ENCODE measurements around the gene TUBAL3.

The TUBAL3 gene

GRCh38 chr10:5373891-5374611 is 30.6 kb downstream of the TUBAL3 start:
- DNase-seq, result no peak

- no peak for DNase-seq
Observed at GRCh38 chr10:5373307-5373706, 31.3 kb downstream of the TUBAL3 start.

GRCh38 chr10:5370493-5371352 is 33.9 kb downstream of the TUBAL3 start:
- DNase-seq, result no peak

DNA sequence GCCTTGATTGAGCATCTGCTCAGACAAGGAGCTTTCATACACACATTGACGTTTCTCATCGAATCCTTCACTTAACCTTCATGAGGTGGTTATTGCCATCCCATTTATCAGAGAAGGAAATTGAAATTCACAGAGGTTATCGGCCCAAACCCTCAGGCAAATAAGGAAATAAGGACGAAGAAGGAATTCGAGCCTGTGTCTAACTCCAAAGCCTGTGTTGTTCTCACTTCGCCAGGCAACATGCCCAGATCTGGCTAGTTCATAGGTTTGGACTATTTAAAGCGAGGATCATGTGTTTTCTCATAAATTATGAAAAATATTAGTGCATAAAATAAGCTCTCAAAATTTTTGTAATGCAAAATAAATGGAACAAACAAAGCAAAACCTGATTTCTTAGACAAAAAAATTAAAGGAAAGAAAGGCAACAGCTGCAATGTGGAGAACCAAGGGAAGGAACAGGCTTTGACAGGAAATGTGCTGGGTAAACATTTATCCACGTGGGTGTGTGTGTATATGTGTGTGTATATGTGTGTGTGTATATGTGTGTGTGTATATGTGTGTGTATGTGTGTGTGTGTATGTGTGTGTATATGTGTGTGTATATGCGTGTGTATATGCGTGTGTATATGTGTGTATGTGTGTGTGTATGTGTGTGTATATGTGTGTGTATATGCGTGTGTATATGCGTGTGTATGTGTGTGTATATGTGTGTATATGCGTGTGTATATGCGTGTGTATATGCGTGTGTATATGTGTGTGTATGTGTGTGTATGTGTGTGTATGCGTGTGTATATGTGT is 35.1 kb downstream of the TUBAL3 start:
- no peak for DNase-seq

- no peak for DNase-seq
Observed at GRCh38 chr10:5365928-5366327, 38.7 kb downstream of the TUBAL3 start.

DNA sequence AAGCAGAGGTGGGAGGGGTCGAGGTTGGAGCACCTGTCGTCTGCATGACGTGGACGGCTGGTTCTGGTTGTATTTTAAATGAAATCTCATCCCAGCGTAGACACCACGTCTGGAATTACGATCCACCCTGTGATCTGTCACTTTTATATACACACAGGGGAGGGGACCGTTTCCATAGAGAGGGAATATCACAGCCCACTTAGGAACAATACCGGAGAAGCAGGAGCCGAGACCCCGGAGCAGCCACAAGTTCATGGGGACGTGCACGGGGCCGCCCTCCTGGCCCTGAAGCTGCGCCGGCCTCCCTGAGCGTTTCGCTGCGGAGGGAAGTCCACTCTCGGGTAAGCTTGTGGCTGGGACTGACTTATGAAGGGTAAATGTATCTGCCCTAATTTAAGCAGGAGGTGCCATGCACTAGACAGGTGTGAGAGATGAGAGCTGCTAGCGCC is 39.7 kb downstream of the TUBAL3 start, which contains the start of gene UCN3:
Gene UCN3 (plus strand): TSS at position 77 of the 449 bp plus-strand sequence. CDS start 8,755 bp downstream, outside the sequence.
- DNase-seq, result no peak

- DNase-seq, result no peak
Observed at GRCh38 chr10:5364374-5364773, 40.3 kb downstream of the TUBAL3 start.

DNA sequence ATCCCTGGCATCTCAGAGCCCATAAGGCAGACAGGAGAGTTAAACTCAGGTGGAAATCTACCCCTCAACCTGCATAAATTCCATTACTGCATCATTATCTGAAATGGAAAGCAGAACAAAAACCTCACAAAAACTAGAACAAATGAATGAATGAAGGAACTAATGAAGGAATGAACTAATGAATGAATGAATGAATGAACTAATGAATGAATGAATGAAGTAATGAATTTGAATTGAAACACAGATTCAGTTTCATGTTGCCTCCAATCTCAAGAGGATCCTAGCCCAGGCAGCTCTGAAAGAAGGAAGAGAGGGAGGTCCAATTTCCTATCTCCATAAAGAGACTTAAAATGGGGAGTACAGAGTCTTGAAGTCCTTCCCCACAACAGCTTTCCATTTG is 41.8 kb downstream of the TUBAL3 start:
- DNase-seq, result no peak

DNA sequence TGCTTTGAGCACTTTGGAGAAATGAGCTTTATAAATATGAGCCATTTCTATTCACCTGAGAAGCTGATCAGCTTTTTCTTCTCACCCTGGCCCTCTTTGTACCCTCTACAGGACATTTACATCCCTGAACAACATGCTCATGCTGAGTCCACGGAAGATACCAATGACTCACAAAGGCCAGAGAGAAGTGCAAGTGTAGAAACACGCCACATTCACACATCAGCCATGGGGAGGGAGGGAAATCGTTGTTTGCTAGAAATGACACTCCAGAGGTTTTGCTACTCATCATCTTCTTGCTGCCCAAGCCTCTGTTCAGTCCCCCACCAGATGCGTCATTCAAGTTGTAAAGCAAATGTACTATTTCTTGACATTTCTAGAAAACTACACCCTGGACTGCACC is 42.7 kb downstream of the TUBAL3 start:
- no peak for DNase-seq

DNA sequence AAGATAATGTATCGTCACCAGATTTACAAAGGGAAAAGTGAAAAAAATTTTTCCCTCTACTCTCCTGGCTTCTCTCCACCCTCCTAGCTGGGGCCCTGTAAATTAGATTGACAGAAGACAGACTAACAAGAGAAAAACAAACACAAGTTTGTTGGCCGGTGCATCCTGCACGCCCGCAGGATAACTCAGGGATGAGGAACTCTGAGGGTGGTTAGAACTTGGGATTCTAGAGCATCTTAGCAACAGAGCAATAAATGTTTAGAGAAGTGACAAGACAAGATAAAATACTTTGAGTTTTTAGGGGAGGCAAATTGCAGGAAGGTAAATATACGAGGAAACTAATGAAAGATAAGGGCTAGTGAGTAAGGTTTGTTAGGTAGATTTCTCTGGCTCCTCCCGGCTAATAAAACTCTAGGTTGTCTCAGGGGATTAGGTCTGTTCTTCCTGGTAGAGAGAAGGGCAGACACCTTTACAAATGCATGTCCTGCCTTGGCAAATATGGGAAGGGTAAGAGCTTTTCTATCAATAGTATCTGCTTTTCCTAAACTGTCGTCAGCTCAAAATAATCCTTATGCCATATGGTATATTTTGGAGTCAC is 44.2 kb downstream of the TUBAL3 start:
- no peak for DNase-seq

GRCh38 chr10:5356302-5356763 is 48.3 kb downstream of the TUBAL3 start:
- no peak for DNase-seq

GRCh38 chr10:5355594-5356301 is 48.9 kb downstream of the TUBAL3 start:
- no peak for DNase-seq

DNA sequence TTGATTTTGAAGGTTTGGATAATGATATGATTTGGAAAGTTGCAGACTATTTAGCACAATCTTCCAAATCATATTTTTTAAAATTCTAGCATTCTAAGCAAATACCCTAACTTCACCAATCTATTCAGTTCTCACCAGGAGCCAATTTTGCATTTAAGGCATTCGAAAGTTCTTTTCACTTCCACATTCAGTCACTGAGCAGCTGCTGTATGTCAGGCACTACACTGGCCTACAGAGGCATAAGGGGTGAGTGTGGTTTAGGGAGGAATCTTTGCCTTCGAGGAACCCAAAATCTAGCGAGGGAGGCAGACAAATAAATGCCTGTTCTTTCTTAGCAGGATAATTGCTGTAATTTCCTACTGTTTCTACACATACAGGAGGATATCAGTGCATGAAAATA is 50.6 kb downstream of the TUBAL3 start:
- DNase-seq, result no peak

GRCh38 chr10:5349362-5349761 is 55.3 kb downstream of the TUBAL3 start:
- DNase-seq, result no peak

- DNase-seq, result no peak
Observed at GRCh38 chr10:5346881-5347280, 57.7 kb downstream of the TUBAL3 start.

DNA sequence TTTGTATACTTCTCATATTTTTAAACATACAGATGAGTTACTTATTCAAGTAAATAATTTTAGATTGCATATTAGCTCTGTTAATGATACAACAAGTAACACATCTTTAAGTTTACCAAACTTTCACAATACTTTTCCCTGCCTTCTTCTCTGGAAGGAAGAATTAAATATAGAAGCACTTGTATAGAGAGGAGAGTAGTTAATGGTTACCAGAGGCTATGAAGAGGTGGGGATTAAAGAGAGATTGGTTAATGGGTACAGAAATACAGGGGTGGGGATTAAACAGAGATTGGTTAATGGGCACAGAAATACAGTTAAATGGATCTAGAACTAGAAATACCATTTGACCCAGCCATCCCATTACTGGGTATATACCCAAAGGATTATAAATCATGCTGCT is 59.9 kb downstream of the TUBAL3 start:
- DNase-seq, result no peak

- no peak for DNase-seq
Observed at GRCh38 chr10:5343979-5344378, 60.6 kb downstream of the TUBAL3 start.

GRCh38 chr10:5343561-5343960 is 61.1 kb downstream of the TUBAL3 start:
- no peak for DNase-seq

Measured in cerebellar nuclear complex (tissue), 1 donor.